Measurements from ENCODE around the gene WDR5.

WDR5 gene

DNA sequence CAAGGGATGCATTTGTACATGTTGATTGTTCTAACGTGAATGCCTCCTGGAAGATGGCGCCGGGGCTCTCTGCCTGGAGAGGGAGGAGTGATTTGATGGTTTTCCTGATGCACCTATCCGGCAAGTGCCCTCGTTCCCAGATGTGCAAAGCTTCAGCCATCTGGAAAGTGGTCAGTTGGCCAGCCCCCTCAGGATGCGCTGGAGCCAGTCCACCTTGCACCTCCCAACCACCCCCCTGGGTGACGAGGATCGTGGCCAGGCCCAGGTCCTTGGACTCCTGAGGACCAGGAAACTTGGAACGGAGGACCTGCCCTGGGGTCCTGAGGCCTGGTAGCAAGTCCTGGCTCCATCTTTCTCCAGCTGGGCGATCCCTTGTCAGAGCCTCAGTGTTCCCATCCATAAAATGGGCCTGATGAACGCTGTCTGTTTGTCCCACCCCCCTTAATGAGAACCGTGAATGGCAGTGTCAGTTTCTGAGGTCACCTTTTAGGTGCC lies 52.1 kb downstream of the WDR5 start:
- Histone ChIP-seq H3K4me3 (ENCODE audit: insufficient read depth, low read depth, low read length, poor library complexity, severe bottlenecking) (no peak overlapping the region), H3K36me3 (ENCODE audit: control insufficient read depth, insufficient read depth, low read length) (no peaks in the 10 kb centered on the region), H3K9me3 (ENCODE audit: control insufficient read depth, low read length) (no peaks in the 10 kb centered on the region), H3K27ac (ENCODE audit: insufficient read depth, low read length, poor library complexity, severe bottlenecking) (no peak overlapping the region), H3K4me1 (ENCODE audit: control insufficient read depth, insufficient read depth, low read length, poor library complexity, severe bottlenecking) (peaks cover 4% of the 10 kb centered on the region), H3K27me3 (replicated peaks; ENCODE audit: control insufficient read depth, insufficient read depth, low read length, poor library complexity, severe bottlenecking) (no peaks in the 10 kb centered on the region)
- no peak for DNase-seq

GRCh38 chr9:134188386-134189144 lies 52.7 kb downstream of the WDR5 start:
- no peaks in the 10 kb centered on the region for H3K27me3 ChIP-seq (replicated peaks; ENCODE audit: control insufficient read depth, insufficient read depth, low read length, poor library complexity, severe bottlenecking)
- no peak overlapping the region for H3K27ac ChIP-seq (ENCODE audit: insufficient read depth, low read length, poor library complexity, severe bottlenecking)
- no peaks in the 10 kb centered on the region for H3K9me3 ChIP-seq (ENCODE audit: control insufficient read depth, low read length)
- H3K36me3 ChIP-seq (ENCODE audit: control insufficient read depth, insufficient read depth, low read length), result no peaks in the 10 kb centered on the region
- no peak for DNase-seq
- peaks cover 4% of the 10 kb centered on the region for H3K4me1 ChIP-seq (ENCODE audit: control insufficient read depth, insufficient read depth, low read length, poor library complexity, severe bottlenecking)
- H3K4me3 ChIP-seq (ENCODE audit: insufficient read depth, low read depth, low read length, poor library complexity, severe bottlenecking), result no peak overlapping the region

DNA sequence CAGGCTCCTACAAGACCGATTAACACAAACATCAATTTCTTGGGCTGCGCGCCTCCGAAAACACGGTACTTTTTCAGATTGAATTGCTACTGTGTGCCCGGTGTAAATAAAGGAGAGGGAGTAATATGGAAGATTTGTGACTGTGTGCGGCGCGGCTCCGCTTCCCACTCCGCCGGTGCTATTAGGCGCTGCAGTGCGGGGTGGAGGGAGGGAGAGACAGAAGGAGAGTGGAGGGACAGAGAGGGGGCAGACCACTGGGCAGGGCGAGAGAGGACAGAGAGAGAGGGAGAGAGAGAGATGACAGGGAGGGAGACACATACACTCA lies 53.2 kb downstream of the WDR5 start:
- Histone ChIP-seq H3K4me3 (ENCODE audit: insufficient read depth, low read depth, low read length, poor library complexity, severe bottlenecking) (no peak overlapping the region), H3K27ac (ENCODE audit: insufficient read depth, low read length, poor library complexity, severe bottlenecking) (no peak overlapping the region), H3K9me3 (ENCODE audit: control insufficient read depth, low read length) (no peaks in the 10 kb centered on the region), H3K27me3 (replicated peaks; ENCODE audit: control insufficient read depth, insufficient read depth, low read length, poor library complexity, severe bottlenecking) (no peaks in the 10 kb centered on the region), H3K36me3 (ENCODE audit: control insufficient read depth, insufficient read depth, low read length) (no peaks in the 10 kb centered on the region), H3K4me1 (ENCODE audit: control insufficient read depth, insufficient read depth, low read length, poor library complexity, severe bottlenecking) (peaks cover 4% of the 10 kb centered on the region)
- DNase-seq, result no peak

- DNase-seq, result no peak
- no peaks in the 10 kb centered on the region for H3K9me3 ChIP-seq (ENCODE audit: control insufficient read depth, low read length)
- H3K27ac ChIP-seq (ENCODE audit: insufficient read depth, low read length, poor library complexity, severe bottlenecking), result no peak overlapping the region
- H3K4me3 ChIP-seq (ENCODE audit: insufficient read depth, low read depth, low read length, poor library complexity, severe bottlenecking), result no peak overlapping the region
- peaks cover 4% of the 10 kb centered on the region for H3K4me1 ChIP-seq (ENCODE audit: control insufficient read depth, insufficient read depth, low read length, poor library complexity, severe bottlenecking)
- H3K36me3 ChIP-seq (ENCODE audit: control insufficient read depth, insufficient read depth, low read length), result no peaks in the 10 kb centered on the region
- no peaks in the 10 kb centered on the region for H3K27me3 ChIP-seq (replicated peaks; ENCODE audit: control insufficient read depth, insufficient read depth, low read length, poor library complexity, severe bottlenecking)
Measured at GRCh38 chr9:134189470-134190231, 53.8 kb downstream of the WDR5 start.

DNA sequence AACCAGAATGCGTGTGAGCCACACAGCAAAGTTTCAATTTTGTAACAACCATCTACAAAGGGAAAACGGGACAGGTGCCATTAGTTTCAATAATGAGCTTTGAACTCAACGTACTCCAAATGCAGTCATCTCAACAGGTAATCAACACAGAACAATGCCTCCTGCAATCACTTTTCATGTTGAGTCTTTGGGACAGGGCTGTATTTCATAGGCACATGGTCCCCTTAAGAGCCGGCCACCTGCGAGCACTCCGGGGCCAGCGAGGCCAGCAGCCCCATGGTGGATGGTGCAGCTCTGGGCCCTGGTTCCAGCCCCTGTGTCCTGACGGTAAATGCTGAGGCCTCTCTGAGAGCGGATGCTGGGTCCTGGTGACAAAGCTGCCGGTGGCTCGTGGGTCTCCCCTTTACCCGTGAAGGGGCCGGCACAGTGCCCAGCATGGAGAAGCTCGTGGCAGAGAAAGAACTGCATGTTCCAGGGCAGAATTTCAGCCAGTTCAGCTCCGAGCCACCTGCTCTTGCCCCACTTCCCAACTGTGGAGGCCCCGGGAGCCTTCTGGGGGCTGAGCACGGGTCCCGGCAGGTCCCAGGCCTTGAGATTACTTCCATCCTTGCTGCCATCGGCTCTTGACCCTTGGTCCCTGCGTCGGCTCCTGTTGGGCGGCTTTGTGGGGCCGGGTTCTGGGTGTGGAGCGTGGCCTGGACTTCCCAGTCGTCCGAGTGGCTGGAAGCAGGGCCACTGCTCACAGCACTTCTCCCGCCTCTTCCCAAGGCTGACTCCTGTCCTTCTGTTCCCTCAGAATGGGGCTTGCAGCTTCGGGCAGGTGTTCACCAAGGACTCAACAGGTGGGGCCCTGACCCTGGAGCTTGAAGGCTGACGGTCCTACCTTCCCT lies 54.6 kb downstream of the WDR5 start:
- no peaks in the 10 kb centered on the region for H3K36me3 ChIP-seq (ENCODE audit: control insufficient read depth, insufficient read depth, low read length)

GRCh38 chr9:134191455-134192209 lies 55.8 kb downstream of the WDR5 start:
- no peak for DNase-seq
- no peaks in the 10 kb centered on the region for H3K36me3 ChIP-seq (ENCODE audit: control insufficient read depth, insufficient read depth, low read length)
- H3K4me1 ChIP-seq (ENCODE audit: control insufficient read depth, insufficient read depth, low read length, poor library complexity, severe bottlenecking), result peaks cover 5% of the 10 kb centered on the region
- H3K27ac ChIP-seq (ENCODE audit: insufficient read depth, low read length, poor library complexity, severe bottlenecking), result no peak overlapping the region
- no peaks in the 10 kb centered on the region for H3K9me3 ChIP-seq (ENCODE audit: control insufficient read depth, low read length)
- no peaks in the 10 kb centered on the region for H3K27me3 ChIP-seq (replicated peaks; ENCODE audit: control insufficient read depth, insufficient read depth, low read length, poor library complexity, severe bottlenecking)
- H3K4me3 ChIP-seq (ENCODE audit: insufficient read depth, low read depth, low read length, poor library complexity, severe bottlenecking), result no peak overlapping the region

More for the DNA sequence above, 54.6 kb downstream of the WDR5 start:
- H3K27me3 ChIP-seq (replicated peaks; ENCODE audit: control insufficient read depth, insufficient read depth, low read length, poor library complexity, severe bottlenecking), result no peaks in the 10 kb centered on the region
- H3K9me3 ChIP-seq (ENCODE audit: control insufficient read depth, low read length), result no peaks in the 10 kb centered on the region
- no peak for DNase-seq
- no peak overlapping the region for H3K4me3 ChIP-seq (ENCODE audit: insufficient read depth, low read depth, low read length, poor library complexity, severe bottlenecking)
- no peak overlapping the region for H3K27ac ChIP-seq (ENCODE audit: insufficient read depth, low read length, poor library complexity, severe bottlenecking)
- H3K4me1 ChIP-seq (ENCODE audit: control insufficient read depth, insufficient read depth, low read length, poor library complexity, severe bottlenecking), result peaks cover 4% of the 10 kb centered on the region

DNA sequence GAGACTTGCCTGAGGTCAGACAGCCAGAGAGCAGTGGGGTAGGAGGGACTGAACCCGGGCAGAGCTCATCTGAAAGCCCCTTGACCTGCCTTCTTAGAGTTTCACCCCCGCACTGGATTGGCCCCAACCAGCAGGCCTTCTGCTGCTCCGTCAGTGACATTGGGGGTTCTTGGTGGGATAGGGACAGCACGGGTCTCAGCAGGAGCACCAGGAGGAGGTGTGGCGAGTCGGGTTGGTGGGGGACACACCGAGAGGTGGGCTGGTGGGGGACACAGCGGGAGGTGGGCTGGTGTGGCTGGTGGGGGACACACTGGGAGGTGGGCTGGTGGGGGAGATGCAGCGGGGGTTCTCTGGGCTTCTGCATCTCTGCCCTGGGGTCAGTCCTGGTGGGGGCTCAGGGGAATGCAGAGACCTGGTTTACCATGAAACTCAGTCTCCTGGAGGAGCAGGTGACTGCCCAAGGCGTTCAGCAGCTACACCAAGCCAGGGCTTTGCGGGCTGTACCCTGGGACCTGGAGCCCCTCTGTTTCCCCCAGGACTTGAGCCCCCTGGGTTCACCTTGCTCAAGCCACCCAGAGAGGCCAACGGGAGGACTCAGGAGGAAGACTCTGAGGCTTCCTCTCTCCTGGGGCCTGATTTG lies 56.5 kb downstream of the WDR5 start:
- Histone ChIP-seq H3K27me3 (replicated peaks; ENCODE audit: control insufficient read depth, insufficient read depth, low read length, poor library complexity, severe bottlenecking) (no peaks in the 10 kb centered on the region), H3K27ac (ENCODE audit: insufficient read depth, low read length, poor library complexity, severe bottlenecking) (no peak overlapping the region), H3K36me3 (ENCODE audit: control insufficient read depth, insufficient read depth, low read length) (no peaks in the 10 kb centered on the region), H3K4me1 (ENCODE audit: control insufficient read depth, insufficient read depth, low read length, poor library complexity, severe bottlenecking) (peaks cover 5% of the 10 kb centered on the region), H3K9me3 (ENCODE audit: control insufficient read depth, low read length) (no peaks in the 10 kb centered on the region), H3K4me3 (ENCODE audit: insufficient read depth, low read depth, low read length, poor library complexity, severe bottlenecking) (no peak overlapping the region)
- no peak for DNase-seq

GRCh38 chr9:134192951-134193731 lies 57.3 kb downstream of the WDR5 start:
- H3K27ac ChIP-seq (ENCODE audit: insufficient read depth, low read length, poor library complexity, severe bottlenecking), result no peak overlapping the region
- H3K27me3 ChIP-seq (replicated peaks; ENCODE audit: control insufficient read depth, insufficient read depth, low read length, poor library complexity, severe bottlenecking), result no peaks in the 10 kb centered on the region
- no peaks in the 10 kb centered on the region for H3K9me3 ChIP-seq (ENCODE audit: control insufficient read depth, low read length)
- peaks cover 5% of the 10 kb centered on the region for H3K4me1 ChIP-seq (ENCODE audit: control insufficient read depth, insufficient read depth, low read length, poor library complexity, severe bottlenecking)
- H3K4me3 ChIP-seq (ENCODE audit: insufficient read depth, low read depth, low read length, poor library complexity, severe bottlenecking), result no peak overlapping the region
- DNase-seq, result no peak
- H3K36me3 ChIP-seq (ENCODE audit: control insufficient read depth, insufficient read depth, low read length), result no peaks in the 10 kb centered on the region

Data from effector memory CD4-positive, alpha-beta T cell (primary cell).